ENCODE measurements around the gene TAF1C.

The TAF1C gene

GRCh38 chr16:84161037-84161436, 25.8 kb downstream of the TAF1C start:
- no peak overlapping the region for H3K4me3 ChIP-seq (replicated peaks; ENCODE audit: low read depth, low read length)
- TF ChIP-seq, protein P1, sequence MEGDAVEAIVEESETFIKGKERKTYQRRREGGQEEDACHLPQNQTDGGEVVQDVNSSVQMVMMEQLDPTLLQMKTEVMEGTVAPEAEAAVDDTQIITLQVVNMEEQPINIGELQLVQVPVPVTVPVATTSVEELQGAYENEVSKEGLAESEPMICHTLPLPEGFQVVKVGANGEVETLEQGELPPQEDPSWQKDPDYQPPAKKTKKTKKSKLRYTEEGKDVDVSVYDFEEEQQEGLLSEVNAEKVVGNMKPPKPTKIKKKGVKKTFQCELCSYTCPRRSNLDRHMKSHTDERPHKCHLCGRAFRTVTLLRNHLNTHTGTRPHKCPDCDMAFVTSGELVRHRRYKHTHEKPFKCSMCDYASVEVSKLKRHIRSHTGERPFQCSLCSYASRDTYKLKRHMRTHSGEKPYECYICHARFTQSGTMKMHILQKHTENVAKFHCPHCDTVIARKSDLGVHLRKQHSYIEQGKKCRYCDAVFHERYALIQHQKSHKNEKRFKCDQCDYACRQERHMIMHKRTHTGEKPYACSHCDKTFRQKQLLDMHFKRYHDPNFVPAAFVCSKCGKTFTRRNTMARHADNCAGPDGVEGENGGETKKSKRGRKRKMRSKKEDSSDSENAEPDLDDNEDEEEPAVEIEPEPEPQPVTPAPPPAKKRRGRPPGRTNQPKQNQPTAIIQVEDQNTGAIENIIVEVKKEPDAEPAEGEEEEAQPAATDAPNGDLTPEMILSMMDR (IDR thresholded peaks at IDR 0.05; ENCODE audit: low read depth, low read length, missing control alignments), result no peak
- DNase-seq (ENCODE audit: extremely low read depth, low read depth), result no peak

GRCh38 chr16:84159800-84160199, 27.1 kb downstream of the TAF1C start:
- DNase-seq (ENCODE audit: extremely low read depth, low read depth), result no peak
- H3K4me3 ChIP-seq (replicated peaks; ENCODE audit: low read depth, low read length), result no peak overlapping the region
- TF ChIP-seq, protein P1 (IDR thresholded peaks at IDR 0.05; ENCODE audit: low read depth, low read length, missing control alignments), result no peak

- TF ChIP-seq, protein P1 (IDR thresholded peaks at IDR 0.05; ENCODE audit: low read depth, low read length, missing control alignments), result no peak
- no peak for DNase-seq (ENCODE audit: extremely low read depth, low read depth)
- no peak overlapping the region for H3K4me3 ChIP-seq (replicated peaks; ENCODE audit: low read depth, low read length)
These were observed 27.9 kb downstream of the TAF1C start for GRCh38 chr16:84159007-84159406.

GRCh38 chr16:84156342-84156784, 30.5 kb downstream of the TAF1C start:
- no peak for DNase-seq (ENCODE audit: extremely low read depth, low read depth)
- no peak overlapping the region for H3K4me3 ChIP-seq (replicated peaks; ENCODE audit: low read depth, low read length)
- TF ChIP-seq, protein P1 (IDR thresholded peaks at IDR 0.05; ENCODE audit: low read depth, low read length, missing control alignments), result no peak

GRCh38 chr16:84155771-84156170, 31.1 kb downstream of the TAF1C start:
- H3K4me3 ChIP-seq (replicated peaks; ENCODE audit: low read depth, low read length), result no peak overlapping the region
- no peak for DNase-seq (ENCODE audit: extremely low read depth, low read depth)
- TF ChIP-seq, protein P1 (IDR thresholded peaks at IDR 0.05; ENCODE audit: low read depth, low read length, missing control alignments), result no peak

DNA sequence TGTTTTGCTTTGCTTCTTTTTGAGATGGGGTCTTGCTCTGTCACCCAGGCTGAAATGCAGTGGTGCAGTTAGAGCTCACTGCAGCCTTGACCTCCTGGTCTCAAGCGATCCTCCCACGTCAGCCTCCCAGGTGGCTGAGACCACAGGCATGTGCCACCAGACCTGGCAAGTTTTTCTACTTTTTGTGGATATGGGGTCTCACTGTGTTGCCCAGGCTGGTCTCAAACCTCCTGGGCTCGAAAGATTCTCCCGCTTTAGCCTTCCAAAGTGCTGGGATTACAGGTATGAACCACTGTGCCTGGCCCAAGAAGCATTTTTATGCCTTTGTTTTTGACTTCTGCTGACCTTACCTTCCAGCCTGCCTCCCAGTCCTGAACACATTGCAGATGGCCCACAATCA, 31.6 kb downstream of the TAF1C start:
- TF ChIP-seq, protein P1 (IDR thresholded peaks at IDR 0.05; ENCODE audit: low read depth, low read length, missing control alignments), result no peak
- H3K4me3 ChIP-seq (replicated peaks; ENCODE audit: low read depth, low read length), result no peak overlapping the region
- DNase-seq (ENCODE audit: extremely low read depth, low read depth), result no peak

DNA sequence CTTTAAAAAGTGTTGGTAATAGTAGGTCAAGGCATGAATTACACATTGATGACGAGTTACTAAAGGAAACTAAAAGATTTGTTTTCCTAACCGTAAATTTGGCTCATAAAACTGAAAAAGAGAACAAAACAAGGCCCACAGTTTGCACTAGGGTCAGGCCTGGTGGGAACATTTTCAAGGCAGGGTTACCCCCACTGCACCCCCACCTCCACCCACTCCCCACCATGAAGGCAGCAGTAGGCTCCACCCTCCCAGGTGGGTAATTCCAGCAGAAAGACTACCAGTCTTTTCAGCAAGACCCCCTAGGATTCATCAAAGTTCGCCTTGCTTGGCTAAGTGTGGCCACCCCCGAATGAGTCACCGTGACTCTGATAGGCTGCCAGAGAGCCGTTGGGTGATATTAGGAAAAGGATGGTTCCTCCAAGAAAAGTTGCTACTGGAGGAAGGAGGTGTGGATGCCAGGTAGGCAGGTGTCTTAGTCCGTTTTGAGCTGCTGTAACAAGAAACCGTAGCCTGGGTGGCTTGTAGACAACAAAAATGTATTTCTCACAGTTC, 33.1 kb downstream of the TAF1C start:
- DNase-seq (ENCODE audit: extremely low read depth, low read depth), result no peak
- H3K4me3 ChIP-seq (replicated peaks; ENCODE audit: low read depth, low read length), result no peak overlapping the region
- TF ChIP-seq, protein P1 (IDR thresholded peaks at IDR 0.05; ENCODE audit: low read depth, low read length, missing control alignments), result no peak
